Natural killer cell (primary cell): ENCODE data around the gene LCN12. TPM values are rescaled to one million over a fixed set of nuclear protein-coding genes. Genes with fewer than 3 reads are reported as not detected.

ENCODE experiments used
- ATAC-seq, 3 donors: fragments of 150-1000 bp in 2 of 3; fragments of 200-7000 bp in 1 of 3; cut with Tn5 transposase; 1 replicate in 1 of 3; 2 replicates in 2 of 3; pipeline ENCODE4 v1.10.0; 2021; ENCODE audit warnings: mild to moderate bottlenecking in 2 of 3, moderate library complexity in 2 of 3
- DNase-seq, 2 donors: peaks; one replicate each; pipeline versions ENCODE4 v3.0.0 to v3.0.0-alpha.2; 2013 to 2021; ENCODE audit warnings: mixed read lengths in 1 of 2
- H3K27ac ChIP-seq: one replicate; pipeline ENCODE4 v1.5.1; 2013; ENCODE audit warnings: mild to moderate bottlenecking, low read length
- H3K27me3 ChIP-seq: one replicate; pipeline ENCODE4 v1.6.1; 2013; ENCODE audit warnings: low read length; ENCODE audit not compliant: control insufficient read depth, insufficient read depth
- H3K36me3 ChIP-seq: one replicate; pipeline ENCODE4 v1.6.1; 2013; ENCODE audit warnings: low read length; ENCODE audit not compliant: control insufficient read depth, insufficient read depth
- H3K4me1 ChIP-seq: one replicate; pipeline ENCODE4 v1.6.1; 2013; ENCODE audit warnings: low read length; ENCODE audit not compliant: control insufficient read depth, insufficient read depth
- H3K4me3 ChIP-seq: one replicate; pipeline ENCODE4 v1.5.1; 2013; ENCODE audit warnings: low read length
- H3K9me3 ChIP-seq: one replicate; pipeline ENCODE4 v1.6.1; 2013; ENCODE audit warnings: low read length; ENCODE audit not compliant: control insufficient read depth, insufficient read depth
- H3K27ac Mint-ChIP-seq, 2 donors: one replicate each; pipeline ENCODE4 v1.8.0; 2022; ENCODE audit warnings: mild to moderate bottlenecking in 2 of 2, mixed read lengths in 2 of 2, moderate library complexity in 1 of 2
- H3K27me3 Mint-ChIP-seq, 2 donors: one replicate each; pipeline ENCODE4 v1.8.0; 2022; ENCODE audit warnings: low read depth in 2 of 2, mixed read lengths in 2 of 2
- H3K36me3 Mint-ChIP-seq: one replicate; pipeline ENCODE4 v1.8.0; 2022; ENCODE audit warnings: mixed read lengths
- H3K4me1 Mint-ChIP-seq, 2 donors: one replicate each; pipeline ENCODE4 v1.8.0; 2022; ENCODE audit warnings: mixed read lengths in 2 of 2
- H3K4me3 Mint-ChIP-seq: one replicate; pipeline ENCODE4 v1.8.0; 2022; ENCODE audit warnings: mild to moderate bottlenecking, moderate library complexity, mixed read lengths
- H3K9me3 Mint-ChIP-seq, 2 donors: one replicate each; pipeline ENCODE4 v1.8.0; 2022; ENCODE audit warnings: mixed read lengths in 2 of 2
- WGBS: methylation state at CpG from one replicate; pipeline ENCODE4 v1.1.7; 2013; ENCODE audit warnings: missing lambda C conversion rate; ENCODE audit not compliant: insufficient coverage; 5-methylcytosine and 5-hydroxymethylcytosine counted together
- intact Hi-C: fragments of 100-400 bp; cut with micrococcal nuclease; formaldehyde crosslinking; loops from one replicate; pipeline ENCODE4 v1.14.2; 2022
- total RNA-seq, 4 donors: library from RNA; stranded (reverse); fragments of 120-200 nt in 1 of 4; gene quantifications; one replicate each; pipeline versions ENCODE4 v1.2.3 to v1.2.4, GENCODE V29; 2013 to 2022
- TF ChIP-seq, protein P1 (sequence below): fragments of 200-600 bp; IDR thresholded peaks from one replicate; pipeline ENCODE4 v1.8.0; 2022; ENCODE audit warnings: antibody characterized with exemption

Gene LCN12
- total RNA-seq, 3 donors from 2014 or later (not counting 1 experiment from before 2014, with no cell fraction given), result 9.2 to 11.3 (median 9.8) TPM

DNA sequence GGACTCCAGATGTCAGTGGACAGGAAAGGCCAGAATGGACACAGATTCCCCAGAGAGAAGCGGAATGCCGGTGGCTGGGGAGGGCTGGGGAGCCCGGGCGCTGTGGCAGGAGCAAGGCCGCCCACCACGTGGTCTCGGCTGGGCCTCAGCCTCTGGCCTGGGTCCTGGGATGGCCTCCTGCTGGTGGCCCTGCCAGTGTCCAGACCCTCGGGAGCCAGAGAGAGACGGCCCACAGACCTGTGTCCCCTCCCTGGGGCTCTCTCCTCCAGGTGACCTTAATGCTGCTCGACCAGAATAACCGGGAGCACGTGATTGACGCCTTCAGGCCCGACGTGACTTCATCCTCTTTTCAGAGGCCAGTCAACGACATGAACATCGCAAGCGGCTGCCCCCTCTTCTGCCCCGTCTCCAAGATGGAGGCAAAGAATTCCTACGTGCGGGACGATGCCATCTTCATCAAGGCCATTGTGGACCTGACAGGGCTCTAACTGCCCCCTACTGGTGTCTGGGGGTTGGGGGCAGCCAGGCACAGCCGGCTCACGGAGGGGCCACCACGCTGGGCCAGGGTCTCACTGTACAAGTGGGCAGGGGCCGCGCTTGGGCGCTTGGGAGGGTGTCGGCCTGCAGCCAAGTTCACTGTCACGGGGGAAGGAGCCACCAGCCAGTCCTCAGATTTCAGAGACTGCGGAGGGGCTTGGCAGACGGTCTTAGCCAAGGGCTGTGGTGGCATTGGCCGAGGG is 26.5 kb upstream of the LCN12 start:
- Histone ChIP-seq H3K36me3 (peaks cover 36% of the 10 kb centered on the region), H3K9me3 (no peaks in the 10 kb centered on the region), H3K4me1 (no peaks in the 10 kb centered on the region), H3K27ac (no peak overlapping the region), H3K27me3 (no peaks in the 10 kb centered on the region), H3K4me3 (no peak overlapping the region)
- Mint-ChIP-seq H3K4me1 (peaks cover 0 to 10% of the 10 kb centered on the region in 2 donors), H3K27me3 (no peaks in the 10 kb centered on the region), H3K4me3 (no peak overlapping the region), H3K36me3 (no peaks in the 10 kb centered on the region), H3K9me3 (no peaks in the 10 kb centered on the region), H3K27ac (no peak overlapping the region)
- intact Hi-C loops, result no loop called here
- 93% methylated on average over 33 of the region's 33 CpGs for WGBS
- no peak for ATAC-seq
- no peak for DNase-seq
- TF ChIP-seq, protein P1, sequence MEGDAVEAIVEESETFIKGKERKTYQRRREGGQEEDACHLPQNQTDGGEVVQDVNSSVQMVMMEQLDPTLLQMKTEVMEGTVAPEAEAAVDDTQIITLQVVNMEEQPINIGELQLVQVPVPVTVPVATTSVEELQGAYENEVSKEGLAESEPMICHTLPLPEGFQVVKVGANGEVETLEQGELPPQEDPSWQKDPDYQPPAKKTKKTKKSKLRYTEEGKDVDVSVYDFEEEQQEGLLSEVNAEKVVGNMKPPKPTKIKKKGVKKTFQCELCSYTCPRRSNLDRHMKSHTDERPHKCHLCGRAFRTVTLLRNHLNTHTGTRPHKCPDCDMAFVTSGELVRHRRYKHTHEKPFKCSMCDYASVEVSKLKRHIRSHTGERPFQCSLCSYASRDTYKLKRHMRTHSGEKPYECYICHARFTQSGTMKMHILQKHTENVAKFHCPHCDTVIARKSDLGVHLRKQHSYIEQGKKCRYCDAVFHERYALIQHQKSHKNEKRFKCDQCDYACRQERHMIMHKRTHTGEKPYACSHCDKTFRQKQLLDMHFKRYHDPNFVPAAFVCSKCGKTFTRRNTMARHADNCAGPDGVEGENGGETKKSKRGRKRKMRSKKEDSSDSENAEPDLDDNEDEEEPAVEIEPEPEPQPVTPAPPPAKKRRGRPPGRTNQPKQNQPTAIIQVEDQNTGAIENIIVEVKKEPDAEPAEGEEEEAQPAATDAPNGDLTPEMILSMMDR, result no peak

DNA sequence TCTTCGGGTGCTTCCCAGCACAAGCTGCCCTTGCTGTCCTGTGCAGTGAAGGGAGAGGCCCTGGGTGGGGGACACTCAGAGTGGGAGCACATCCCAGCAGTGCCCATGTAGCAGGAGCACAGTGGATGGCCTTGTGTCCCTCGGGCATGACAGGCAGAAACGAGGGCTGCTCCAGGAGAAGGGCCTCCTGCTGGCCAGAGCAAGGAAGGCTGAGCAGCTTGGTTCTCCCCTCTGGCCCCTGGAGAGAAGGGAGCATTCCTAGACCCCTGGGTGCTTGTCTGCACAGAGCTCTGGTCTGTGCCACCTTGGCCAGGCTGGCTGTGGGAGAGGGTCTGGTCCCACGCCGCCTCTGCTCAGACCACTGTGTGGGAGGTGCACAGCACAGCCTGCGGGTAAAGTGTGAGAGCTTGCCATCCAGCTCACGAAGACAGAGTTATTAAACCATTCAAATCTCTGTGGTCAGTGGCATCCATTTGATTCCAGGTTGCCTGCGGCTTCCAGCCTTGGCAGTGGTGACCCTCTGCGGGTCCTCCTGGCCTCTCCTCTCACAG is 25.8 kb upstream of the LCN12 start:
- intact Hi-C loops, result no loop called here
- DNase-seq, result no peak
- no peak overlapping the region for H3K4me3 ChIP-seq
- no peaks in the 10 kb centered on the region for H3K4me1 ChIP-seq
- Mint-ChIP-seq H3K36me3 (no peaks in the 10 kb centered on the region), H3K9me3 (no peaks in the 10 kb centered on the region), H3K27ac (no peak overlapping the region), H3K4me3 (no peak overlapping the region), H3K27me3 (no peaks in the 10 kb centered on the region), H3K4me1 (peaks cover 0 to 10% of the 10 kb centered on the region in 2 donors)
- no peaks in the 10 kb centered on the region for H3K9me3 ChIP-seq
- no peaks in the 10 kb centered on the region for H3K27me3 ChIP-seq
- no peak for ATAC-seq
- 90% methylated on average over 9 of the region's 9 CpGs for WGBS
- TF ChIP-seq, protein P1, result no peak
- peaks cover 30% of the 10 kb centered on the region for H3K36me3 ChIP-seq
- no peak overlapping the region for H3K27ac ChIP-seq

DNA sequence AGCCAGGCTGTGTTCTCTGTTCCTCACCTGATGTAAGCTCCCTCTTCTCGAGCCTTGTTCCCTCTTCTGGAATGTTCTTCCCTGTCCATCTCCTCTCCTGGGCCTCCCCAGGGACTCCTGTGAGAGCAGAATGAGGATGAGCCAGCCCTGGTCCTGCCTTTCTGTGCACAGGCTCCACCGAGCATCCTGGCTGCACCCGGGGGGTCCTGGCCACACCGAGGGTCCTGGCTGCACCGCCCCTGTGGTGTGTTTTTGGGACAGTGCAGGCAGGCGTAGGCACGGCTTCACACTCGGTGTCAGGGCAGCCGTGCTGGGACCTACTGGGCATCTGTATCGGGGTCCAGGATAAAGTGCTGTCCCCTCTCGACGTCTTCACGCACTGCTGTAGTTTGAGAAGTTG is 25.3 kb upstream of the LCN12 start:
- H3K4me1 Mint-ChIP-seq, result peaks cover 0 to 10% of the 10 kb centered on the region in 2 donors
- H3K4me3 Mint-ChIP-seq, result no peak overlapping the region
- Histone ChIP-seq H3K27me3 (no peaks in the 10 kb centered on the region), H3K4me3 (no peak overlapping the region), H3K27ac (no peak overlapping the region), H3K4me1 (no peaks in the 10 kb centered on the region), H3K9me3 (no peaks in the 10 kb centered on the region), H3K36me3 (peaks cover 26% of the 10 kb centered on the region)
- H3K27me3 Mint-ChIP-seq, result no peaks in the 10 kb centered on the region
- no peaks in the 10 kb centered on the region for H3K36me3 Mint-ChIP-seq
- ATAC-seq (no peak), DNase-seq (no peak)
- TF ChIP-seq, protein P1, result no peak
- WGBS, result 96% methylated on average over 13 of the region's 13 CpGs
- no peak overlapping the region for H3K27ac Mint-ChIP-seq
- intact Hi-C loops, result no loop called here
- H3K9me3 Mint-ChIP-seq, result no peaks in the 10 kb centered on the region
